Endothelial cell of umbilical vein (primary cell): ENCODE measurements around the gene TNFRSF21. TPM values are rescaled to one million over a fixed set of nuclear protein-coding genes. Genes with fewer than 3 reads are reported as not detected.

ENCODE experiments used
- BruUV-seq: library from RNA; stranded (reverse); fragments of 400-500 nt; replicated peaks from 2 replicates; lab custom pipeline; 2021; lab: Mats Ljungman, UMichigan
- CTCF ChIA-PET: fragments of 300-600, 350-600 bp; sonication (Branson Sonifier 250); formaldehyde crosslinking; loops from one replicate; lab custom pipeline; 2021; ENCODE audit warnings: antibody characterized with exemption, inconsistent platforms; lab: Charles Lee
- POLR2A ChIA-PET: fragments of 300-600, 350-600 bp; sonication (Branson Sonifier 250); formaldehyde crosslinking; loops from one replicate; lab custom pipeline; 2021; ENCODE audit warnings: antibody characterized with exemption, inconsistent platforms; lab: Charles Lee
- DNase-seq: peaks from one replicate; pipeline ENCODE4 v3.0.0-alpha.2; 2011; ENCODE audit warnings: low read depth, low spot score
- FAIRE-seq: peaks from 2 replicates; lab custom pipeline; 2011; peaks lifted over from hg19 to GRCh38; lab: Jason Lieb, UNC
- H2AFZ ChIP-seq: 2 replicates; pipeline ENCODE4 v1.6.0; 2012; ENCODE audit warnings: low read depth, low read length, control low read depth, inconsistent platforms
- H3K27ac ChIP-seq: 2 replicates; pipeline ENCODE4 v1.5.1; 2011; ENCODE audit warnings: low read depth, mild to moderate bottlenecking, control low read depth, low read length, moderate library complexity; ENCODE audit not compliant: insufficient read depth
- H3K27me3 ChIP-seq, 2 experiments: 2 replicates each; pipeline versions ENCODE4 v1.6.0 to v1.6.1; 2011; ENCODE audit warnings: low read length in 2 of 2, mixed read lengths in 1 of 2; ENCODE audit not compliant: control insufficient read depth in 2 of 2, insufficient read depth in 2 of 2
- H3K36me3 ChIP-seq, 2 experiments: 2 replicates in 1 of 2; 3 replicates in 1 of 2; pipeline ENCODE4 v1.5.1; 2011; ENCODE audit warnings: low read length in 2 of 2, mild to moderate bottlenecking in 1 of 2, moderate library complexity in 1 of 2; ENCODE audit not compliant: control insufficient read depth in 2 of 2, insufficient read depth in 2 of 2; ENCODE audit errors: extremely low read depth in 1 of 2
- H3K4me1 ChIP-seq: 3 replicates; pipeline ENCODE4 v1.5.1; 2011; ENCODE audit warnings: mild to moderate bottlenecking, low read length; ENCODE audit not compliant: control insufficient read depth, insufficient read depth; ENCODE audit errors: extremely low read depth
- H3K4me2 ChIP-seq: 2 replicates; pipeline ENCODE4 v1.6.1; 2011; ENCODE audit warnings: low read length, control low read depth, mixed read lengths; ENCODE audit not compliant: insufficient read depth
- H3K4me3 ChIP-seq, 3 experiments: fragments of 200-600 bp in 1 of 3; sonication (generic), shearing (Covaris generic) in 1 of 3; replicated peaks in 1 of 3; 2 replicates each; pipeline ENCODE4 v1.5.1; 2011 to 2016; ENCODE audit warnings: control low read depth in 3 of 3, low read length in 3 of 3, mild to moderate bottlenecking in 2 of 3, inconsistent platforms in 1 of 3, low read depth in 1 of 3, moderate library complexity in 1 of 3; ENCODE audit not compliant: insufficient read depth in 1 of 3
- H3K79me2 ChIP-seq: 2 replicates; pipeline ENCODE4 v1.6.0; 2012; ENCODE audit warnings: low read length, inconsistent platforms; ENCODE audit not compliant: control insufficient read depth, insufficient read depth
- H3K9ac ChIP-seq: replicated peaks from 2 replicates; pipeline ENCODE3; 2011; ENCODE audit warnings: low read length, control low read depth; ENCODE audit not compliant: insufficient read depth; ENCODE audit errors: extremely low read depth
- H3K9me1 ChIP-seq: replicated peaks from 3 replicates; pipeline ENCODE4 v1.6.0; 2011; ENCODE audit warnings: mild to moderate bottlenecking, low read length; ENCODE audit not compliant: control insufficient read depth, insufficient read depth; ENCODE audit errors: extremely low read depth
- H3K9me3 ChIP-seq: replicated peaks from 2 replicates; pipeline ENCODE4 v1.5.1; 2012; ENCODE audit warnings: low read length, inconsistent platforms; ENCODE audit not compliant: control insufficient read depth, insufficient read depth
- H4K20me1 ChIP-seq: replicated peaks from 2 replicates; pipeline ENCODE3; 2011; ENCODE audit warnings: mild to moderate bottlenecking, low read length; ENCODE audit not compliant: control insufficient read depth, insufficient read depth; ENCODE audit errors: extremely low read depth
- CTCF ChIP-seq, 2 donors: IDR thresholded peaks; 1 replicate in 1 of 2; 2 replicates in 1 of 2; pipeline ENCODE4 v1.5.1; 2011; ENCODE audit warnings: low read length in 2 of 2, mild to moderate bottlenecking in 2 of 2, moderate library complexity in 2 of 2, control low read depth in 1 of 2, inconsistent platforms in 1 of 2, low read depth in 1 of 2; ENCODE audit not compliant: insufficient read depth in 1 of 2; ENCODE audit errors: extremely low read depth in 1 of 2
- EZH2 ChIP-seq: IDR thresholded peaks from 2 replicates; pipeline ENCODE4 v1.6.1; 2012; ENCODE audit warnings: borderline replicate concordance, low read depth, mild to moderate bottlenecking, moderate library complexity, low read length, inconsistent platforms; ENCODE audit not compliant: severe bottlenecking
- FOS ChIP-seq: IDR thresholded peaks from 2 replicates; pipeline ENCODE4 v1.6.1; 2011; ENCODE audit warnings: mild to moderate bottlenecking, low read length, moderate library complexity, borderline replicate concordance; ENCODE audit not compliant: insufficient read depth
- GATA2 ChIP-seq: IDR thresholded peaks from 2 replicates; pipeline ENCODE4 v1.7.0; 2011; ENCODE audit warnings: low read depth, mild to moderate bottlenecking, moderate library complexity, mixed read lengths, low read length; ENCODE audit not compliant: insufficient read length, insufficient read depth
- JUN ChIP-seq: IDR thresholded peaks from 2 replicates; pipeline ENCODE4 v1.6.1; 2011; ENCODE audit warnings: borderline replicate concordance, low read depth; ENCODE audit not compliant: insufficient read length, insufficient read depth
- MAX ChIP-seq: IDR thresholded peaks from 2 replicates; pipeline ENCODE4 v1.6.1; 2011; ENCODE audit not compliant: insufficient read depth, insufficient read length
- MYC ChIP-seq: IDR thresholded peaks from one replicate; pipeline ENCODE4 v1.6.1; 2011; ENCODE audit warnings: mild to moderate bottlenecking, low read depth, low read length
- POLR2A ChIP-seq: IDR thresholded peaks from 2 replicates; pipeline ENCODE4 v1.6.1; 2012; ENCODE audit warnings: low read depth, mild to moderate bottlenecking, control low read depth, low read length
- POLR2AphosphoS5 ChIP-seq: IDR thresholded peaks from 2 replicates; pipeline ENCODE4 v1.6.1; 2012; ENCODE audit warnings: low read depth, mild to moderate bottlenecking, control low read depth, low read length, moderate library complexity; ENCODE audit not compliant: insufficient read depth
- dilution Hi-C: fragments of 300-500 bp; cut with MboI; formaldehyde crosslinking; loops from one replicate; pipeline ENCODE4 v1.15.0; 2019; ENCODE audit warnings: low sequenced_read_pairs; ENCODE audit not compliant: extremely low pct_ligation_motif_present
- intact Hi-C: fragments of 100-400 bp; cut with micrococcal nuclease; formaldehyde crosslinking; loops from one replicate; pipeline ENCODE4 v1.10.0; 2022
- polyA plus RNA-seq, 4 experiments: library from polyadenylated mRNA; depleted of rRNA in 3 of 4; stranded (reverse) in 3 of 4; unstranded in 1 of 4; fragments of >200 nt; gene quantifications; 2 replicates each; pipeline versions ENCODE4 v1.2.1 to v1.2.3, GENCODE V29; 2011 to 2012; ENCODE audit warnings: missing spikeins in 1 of 4
- total RNA-seq: library from RNA; stranded (reverse); gene quantifications from 2 replicates; pipeline ENCODE4 v1.2.3, GENCODE V29; 2021

The TNFRSF21 gene
- total and polyA plus RNA-seq, 2 donors (not counting 3 experiments of a cell fraction or from before 2014, with no cell fraction given) = 26.0 to 40.6 TPM

GRCh38 chr6:47308552-47309290 is 984 bp downstream of the TNFRSF21 start:
- no TSS peak for BruUV-seq

More at GRCh38 chr6:47308552-47309290, 984 bp downstream of the TNFRSF21 start:
- CTCF ChIA-PET = interaction anchor here (0.8 to 7.4 kb wide), 10 partner anchors 9 to 890 kb away, joined by 3 to 129 read pairs (median 5); no protein-coding TSS in a partner anchor
- peak; percentile 49 for DNase-seq
- H3K4me3 ChIP-seq = peak overlapping the region; percentile 49 to 86 (median 80)
- H3K27ac ChIP-seq = peak overlapping the region; percentile 60
- H3K9me1 ChIP-seq = no peaks in the 10 kb centered on the region
- H3K27me3 ChIP-seq = no peaks in the 10 kb centered on the region
- no peak for FAIRE-seq
- intact Hi-C loops = loop anchor here (1.0 to 5.0 kb wide), 8 partner anchors 44 to 891 kb away; no protein-coding TSS in a partner anchor
- peaks cover 2% of the 10 kb centered on the region for H4K20me1 ChIP-seq
- H3K4me1 ChIP-seq = peaks cover 16% of the 10 kb centered on the region
- POLR2A ChIA-PET = no interaction called here
- H3K9me3 ChIP-seq = no peaks in the 10 kb centered on the region
- H2AFZ ChIP-seq = peak overlapping the region; percentile 77
- no peak for TF ChIP-seq MYC
- no peak for TF ChIP-seq POLR2A
- no peak for TF ChIP-seq EZH2
- no peak for TF ChIP-seq CTCF (IDR thresholded peaks at IDR 0.05; ENCODE audit: extremely low read depth in 1 of 2, insufficient read depth in 1 of 2, low read depth in 1 of 2, low read length in 2 of 2)
- TF ChIP-seq JUN = no peak
- no peak for TF ChIP-seq MAX
- TF ChIP-seq GATA2 = no peak
- no peak for TF ChIP-seq POLR2AphosphoS5
- TF ChIP-seq FOS = no peak
- H3K9ac ChIP-seq = peak overlapping the region; percentile 72
- peaks cover 34% of the 10 kb centered on the region for H3K79me2 ChIP-seq
- dilution Hi-C loops = no loop called here
- no peaks in the 10 kb centered on the region for H3K36me3 ChIP-seq
- peak overlapping the region; percentile 86 for H3K4me2 ChIP-seq
